ENCODE data around the gene TRMT44.

- no peak for TF ChIP-seq POLR2A (IDR thresholded peaks at IDR 0.05)
- TF ChIP-seq CTCF (IDR thresholded peaks at IDR 0.05): no peak
These were observed 17.8 kb upstream of the TRMT44 start for GRCh38 chr4:8422786-8423185.

All from thyroid gland (tissue), 4 donors.